Measurements from ENCODE around the gene TOP2A. TPM values are rescaled to one million over a fixed set of nuclear protein-coding genes. Genes with fewer than 3 reads are reported as not detected.

TOP2A gene
- total and polyA plus RNA-seq, 9 of the 15 experiments (the other 6 are each of a cell fraction or from before 2014, with no cell fraction given): 133 to 347 (median 259) TPM

DNA sequence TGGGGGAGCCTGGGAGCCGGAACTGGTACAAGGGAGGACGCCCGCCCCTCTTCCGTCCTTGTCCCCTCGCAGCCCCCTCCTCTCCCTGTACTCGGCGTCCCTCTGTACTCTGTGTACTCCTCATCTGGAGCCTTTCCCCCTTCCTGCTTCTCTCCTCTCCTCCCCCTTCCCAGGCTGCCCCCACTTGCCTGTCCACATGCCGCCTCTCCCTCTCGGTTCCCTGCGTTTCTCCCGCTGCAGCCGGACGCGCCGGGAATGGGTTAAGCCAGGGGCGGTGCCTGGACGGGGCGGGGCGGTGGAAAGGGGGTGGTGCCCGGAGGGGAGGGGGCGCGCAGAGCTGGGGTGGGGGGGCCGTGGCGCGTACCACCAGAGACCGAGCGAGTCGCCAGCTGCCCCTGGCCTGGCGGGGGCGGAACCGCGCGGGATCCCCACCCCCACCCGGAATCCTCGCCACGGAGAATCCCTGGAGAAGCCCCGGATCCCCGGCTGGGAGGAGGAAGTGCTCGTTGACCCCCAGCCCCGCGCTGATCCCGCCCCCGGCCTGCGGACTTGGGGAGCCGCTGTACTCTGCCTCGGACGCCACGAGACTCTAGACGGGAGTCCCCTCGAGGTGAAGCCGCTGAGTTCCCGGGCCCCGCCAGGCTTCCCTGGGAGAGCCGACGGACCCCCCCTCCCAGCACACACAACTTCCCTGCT, 75.7 kb downstream of the TOP2A start:
- Histone ChIP-seq H3K27ac (ENCODE audit: extremely low read depth, low read depth, low read length) (peak overlapping the region; percentile 91), H3K4me2 (ENCODE audit: insufficient read depth, low read length) (peak overlapping the region; percentile 83), H4K20me1 (replicated peaks; ENCODE audit: control insufficient read depth, insufficient read depth, low read length) (no peaks in the 10 kb centered on the region; the same call in 1 of the 2 replicates), H3K27me3 (ENCODE audit: control insufficient read depth in 2 of 2, insufficient read depth in 2 of 2, low read length in 2 of 2) (no peaks in the 10 kb centered on the region), H2AFZ (ENCODE audit: low read depth, low read length) (peak overlapping the region; percentile 62; the same call in 1 of the 2 replicates), H3K9me1 (ENCODE audit: control insufficient read depth, insufficient read depth, low read length) (no peaks in the 10 kb centered on the region), H3K9ac (ENCODE audit: insufficient read depth in 1 of 2, low read depth in 2 of 2, low read length in 2 of 2) (peak overlapping the region; percentile 70 to 89), H3K36me3 (ENCODE audit: control insufficient read depth, insufficient read depth, low read length) (peaks cover 31% of the 10 kb centered on the region; the same call in 2 of the 3 replicates), H3K9me3 (replicated peaks; ENCODE audit: control insufficient read depth, insufficient read depth, low read depth, low read length) (no peaks in the 10 kb centered on the region), H3K4me1 (replicated peaks in 1 of 2; ENCODE audit: control insufficient read depth in 2 of 2, insufficient read depth in 2 of 2, low read length in 2 of 2) (peaks cover 41 to 64% of the 10 kb centered on the region in 2 experiments), H3K79me2 (ENCODE audit: control insufficient read depth, insufficient read depth, low read length) (peaks cover 49% of the 10 kb centered on the region), H3K4me3 (peak overlapping the region; percentile 60)
- 17% methylated on average over 17 of the region's 55 CpGs for WGBS (ENCODE audit: insufficient coverage, low coverage, missing lambda C conversion rate)
- CTCF ChIA-PET (ENCODE audit: low intra/inter-chr PET ratio): interaction anchor here (0.7 kb wide), 1 partner anchor 155 kb away, joined by 4 read pairs; no protein-coding TSS in a partner anchor
- in situ Hi-C loops (cut with MboI) (no loop called here), intact Hi-C loops (cut with micrococcal nuclease) (loop anchor here (5.0 kb wide), 1 partner anchor 35 kb away; the partner anchor contains the start of gene RARA)
- no TSS peak for BruUV-seq (replicated peaks)
- DNase-seq (ENCODE audit: extremely low read depth in 1 of 4, low spot score in 3 of 4) (peak; percentile 74 to 82 (median 78)), FAIRE-seq (no peak), ATAC-seq (peak; percentile 65)
- POLR2A ChIA-PET: interaction anchor here (0.5 to 0.6 kb wide), 3 partner anchors 13 to 195 kb away, joined by 3 to 4 read pairs (median 4); no protein-coding TSS in a partner anchor
- no peak for TF ChIP-seq NR2F6 (CRISPR knock-in tag; IDR thresholded peaks at IDR 0.05)
- TF ChIP-seq, protein P1, sequence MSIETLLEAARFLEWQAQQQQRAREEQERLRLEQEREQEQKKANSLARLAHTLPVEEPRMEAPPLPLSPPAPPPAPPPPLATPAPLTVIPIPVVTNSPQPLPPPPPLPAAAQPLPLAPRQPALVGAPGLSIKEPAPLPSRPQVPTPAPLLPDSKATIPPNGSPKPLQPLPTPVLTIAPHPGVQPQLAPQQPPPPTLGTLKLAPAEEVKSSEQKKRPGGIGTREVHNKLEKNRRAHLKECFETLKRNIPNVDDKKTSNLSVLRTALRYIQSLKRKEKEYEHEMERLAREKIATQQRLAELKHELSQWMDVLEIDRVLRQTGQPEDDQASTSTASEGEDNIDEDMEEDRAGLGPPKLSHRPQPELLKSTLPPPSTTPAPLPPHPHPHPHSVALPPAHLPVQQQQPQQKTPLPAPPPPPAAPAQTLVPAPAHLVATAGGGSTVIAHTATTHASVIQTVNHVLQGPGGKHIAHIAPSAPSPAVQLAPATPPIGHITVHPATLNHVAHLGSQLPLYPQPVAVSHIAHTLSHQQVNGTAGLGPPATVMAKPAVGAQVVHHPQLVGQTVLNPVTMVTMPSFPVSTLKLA (conservative IDR thresholded peaks at IDR 0.05): peak in 1 of 2 experiments; percentile 26; a peak in 1 of 4 replicates
- TF ChIP-seq CXXC5 (CRISPR knock-in tag; IDR thresholded peaks at IDR 0.05): no peak
- TF ChIP-seq ARID2 (IDR thresholded peaks at IDR 0.05): no peak
- TF ChIP-seq, protein P2, sequence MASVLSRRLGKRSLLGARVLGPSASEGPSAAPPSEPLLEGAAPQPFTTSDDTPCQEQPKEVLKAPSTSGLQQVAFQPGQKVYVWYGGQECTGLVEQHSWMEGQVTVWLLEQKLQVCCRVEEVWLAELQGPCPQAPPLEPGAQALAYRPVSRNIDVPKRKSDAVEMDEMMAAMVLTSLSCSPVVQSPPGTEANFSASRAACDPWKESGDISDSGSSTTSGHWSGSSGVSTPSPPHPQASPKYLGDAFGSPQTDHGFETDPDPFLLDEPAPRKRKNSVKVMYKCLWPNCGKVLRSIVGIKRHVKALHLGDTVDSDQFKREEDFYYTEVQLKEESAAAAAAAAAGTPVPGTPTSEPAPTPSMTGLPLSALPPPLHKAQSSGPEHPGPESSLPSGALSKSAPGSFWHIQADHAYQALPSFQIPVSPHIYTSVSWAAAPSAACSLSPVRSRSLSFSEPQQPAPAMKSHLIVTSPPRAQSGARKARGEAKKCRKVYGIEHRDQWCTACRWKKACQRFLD (CRISPR knock-in tag; IDR thresholded peaks at IDR 0.05): no peak
- no peak for TF ChIP-seq ZSCAN32 (CRISPR knock-in tag; IDR thresholded peaks at IDR 0.05)
- peak; percentile 75 for TF ChIP-seq POLR2A (conservative IDR thresholded peaks at IDR 0.05)
- no peak for TF ChIP-seq GATAD2A (IDR thresholded peaks at IDR 0.05)
- TF ChIP-seq DPF2 (IDR thresholded peaks at IDR 0.05): 0 out of 2 replicates have a peak, but pooled peaks have one; percentile 39
- no peak for TF ChIP-seq NUFIP1 (IDR thresholded peaks at IDR 0.05; ENCODE audit: partially characterized antibody)
- TF ChIP-seq, protein P3, sequence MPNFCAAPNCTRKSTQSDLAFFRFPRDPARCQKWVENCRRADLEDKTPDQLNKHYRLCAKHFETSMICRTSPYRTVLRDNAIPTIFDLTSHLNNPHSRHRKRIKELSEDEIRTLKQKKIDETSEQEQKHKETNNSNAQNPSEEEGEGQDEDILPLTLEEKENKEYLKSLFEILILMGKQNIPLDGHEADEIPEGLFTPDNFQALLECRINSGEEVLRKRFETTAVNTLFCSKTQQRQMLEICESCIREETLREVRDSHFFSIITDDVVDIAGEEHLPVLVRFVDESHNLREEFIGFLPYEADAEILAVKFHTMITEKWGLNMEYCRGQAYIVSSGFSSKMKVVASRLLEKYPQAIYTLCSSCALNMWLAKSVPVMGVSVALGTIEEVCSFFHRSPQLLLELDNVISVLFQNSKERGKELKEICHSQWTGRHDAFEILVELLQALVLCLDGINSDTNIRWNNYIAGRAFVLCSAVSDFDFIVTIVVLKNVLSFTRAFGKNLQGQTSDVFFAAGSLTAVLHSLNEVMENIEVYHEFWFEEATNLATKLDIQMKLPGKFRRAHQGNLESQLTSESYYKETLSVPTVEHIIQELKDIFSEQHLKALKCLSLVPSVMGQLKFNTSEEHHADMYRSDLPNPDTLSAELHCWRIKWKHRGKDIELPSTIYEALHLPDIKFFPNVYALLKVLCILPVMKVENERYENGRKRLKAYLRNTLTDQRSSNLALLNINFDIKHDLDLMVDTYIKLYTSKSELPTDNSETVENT (CRISPR knock-in tag; IDR thresholded peaks at IDR 0.05): no peak
- no peak for TF ChIP-seq FOSL1 (tag; conservative IDR thresholded peaks at IDR 0.05)
- no peak for TF ChIP-seq SRF (CRISPR knock-in tag; IDR thresholded peaks at IDR 0.05)
- no peak for TF ChIP-seq KLF16 (IDR thresholded peaks at IDR 0.05)
- TF ChIP-seq SIN3A (IDR thresholded peaks at IDR 0.05; ENCODE audit: borderline replicate concordance in 2 of 2, control insufficient read depth in 1 of 2, low read depth in 2 of 2, low read length in 2 of 2): 0 out of 4 replicates have a peak, but pooled peaks of 1 of the 2 experiments have one; percentile 19
- no peak for TF ChIP-seq ZNF282 (CRISPR knock-in tag; IDR thresholded peaks at IDR 0.05)
